ENCODE measurements around the gene TMEM184A. TPM values are rescaled to one million over a fixed set of nuclear protein-coding genes. Genes with fewer than 3 reads are reported as not detected.
A peak's percentile ranks its signal among the peaks of the same experiment; 100 is the strongest.

TMEM184A gene
- total and polyA plus RNA-seq, 2 experiments from 2014 or later: 14.5 to 24.7 TPM

DNA sequence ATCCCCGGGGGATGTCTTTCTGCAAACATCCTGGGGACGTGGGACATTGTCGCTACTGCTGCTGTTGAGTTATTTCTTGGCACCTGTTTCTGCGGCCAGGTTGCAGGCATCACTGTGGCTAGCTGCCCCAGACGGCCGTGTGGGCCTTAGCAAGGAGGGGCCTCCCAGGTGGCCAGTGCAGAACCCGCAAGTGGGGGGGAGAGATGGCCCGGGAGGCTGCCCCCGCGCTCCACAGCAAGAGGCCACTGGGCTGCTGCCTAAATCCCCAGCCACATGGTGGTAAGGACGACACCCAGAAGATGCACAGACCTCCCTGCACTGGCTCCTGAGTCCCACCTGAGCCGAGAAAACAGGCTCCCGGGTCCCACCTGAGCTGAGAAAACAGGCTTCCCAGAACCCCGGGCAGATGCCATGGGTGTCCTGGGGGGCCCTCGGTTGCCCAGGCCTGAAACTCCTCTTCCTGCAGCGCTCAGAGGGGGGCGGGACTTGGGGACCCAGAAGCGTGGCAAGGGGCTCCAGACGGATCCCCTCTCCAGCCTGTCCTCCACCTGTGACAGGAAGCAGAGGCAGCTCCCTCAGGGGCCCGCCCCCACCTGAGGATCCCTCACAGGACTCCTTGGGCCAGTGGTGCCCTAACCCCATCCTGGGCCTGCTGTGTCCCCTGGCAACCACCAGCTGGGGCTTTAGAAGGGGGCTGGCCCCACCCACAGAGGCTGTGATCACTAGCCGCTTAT is 26.5 kb downstream of the TMEM184A start:
- Histone ChIP-seq H2AFZ (no peak overlapping the region), H3K27me3 (no peaks in the 10 kb centered on the region), H4K20me1 (ENCODE audit: insufficient read depth, poor library complexity, severe bottlenecking) (peaks cover 6% of the 10 kb centered on the region), H3K4me3 (no peak overlapping the region), H3K79me2 (peaks cover 28% of the 10 kb centered on the region), H3K4me1 (ENCODE audit: insufficient read depth) (peaks cover 25% of the 10 kb centered on the region), H3K9me3 (ENCODE audit: low read depth) (no peaks in the 10 kb centered on the region), H3K36me3 (replicated peaks; ENCODE audit: insufficient read depth, low read depth) (no peaks in the 10 kb centered on the region), H3K27ac (no peak overlapping the region), H3K4me2 (peak overlapping the region; percentile 73), H3K9me2 (replicated peaks; ENCODE audit: insufficient read depth) (no peaks in the 10 kb centered on the region)
- DNase-seq (ENCODE audit: low spot score): no peak
- 87% methylated on average over 20 of the region's 21 CpGs for WGBS (ENCODE audit: low lambda C conversion rate, missing lambda C conversion rate)
- TF ChIP-seq, protein P1, sequence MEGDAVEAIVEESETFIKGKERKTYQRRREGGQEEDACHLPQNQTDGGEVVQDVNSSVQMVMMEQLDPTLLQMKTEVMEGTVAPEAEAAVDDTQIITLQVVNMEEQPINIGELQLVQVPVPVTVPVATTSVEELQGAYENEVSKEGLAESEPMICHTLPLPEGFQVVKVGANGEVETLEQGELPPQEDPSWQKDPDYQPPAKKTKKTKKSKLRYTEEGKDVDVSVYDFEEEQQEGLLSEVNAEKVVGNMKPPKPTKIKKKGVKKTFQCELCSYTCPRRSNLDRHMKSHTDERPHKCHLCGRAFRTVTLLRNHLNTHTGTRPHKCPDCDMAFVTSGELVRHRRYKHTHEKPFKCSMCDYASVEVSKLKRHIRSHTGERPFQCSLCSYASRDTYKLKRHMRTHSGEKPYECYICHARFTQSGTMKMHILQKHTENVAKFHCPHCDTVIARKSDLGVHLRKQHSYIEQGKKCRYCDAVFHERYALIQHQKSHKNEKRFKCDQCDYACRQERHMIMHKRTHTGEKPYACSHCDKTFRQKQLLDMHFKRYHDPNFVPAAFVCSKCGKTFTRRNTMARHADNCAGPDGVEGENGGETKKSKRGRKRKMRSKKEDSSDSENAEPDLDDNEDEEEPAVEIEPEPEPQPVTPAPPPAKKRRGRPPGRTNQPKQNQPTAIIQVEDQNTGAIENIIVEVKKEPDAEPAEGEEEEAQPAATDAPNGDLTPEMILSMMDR (IDR thresholded peaks at IDR 0.05; ENCODE audit: poor library complexity): no peak
- TF ChIP-seq EZH2 (IDR thresholded peaks at IDR 0.05; ENCODE audit: borderline replicate concordance) (no peak), EZH2phosphoT487 (IDR thresholded peaks at IDR 0.05; ENCODE audit: low read depth, severe bottlenecking, unreplicated experiment) (no peak)

DNA sequence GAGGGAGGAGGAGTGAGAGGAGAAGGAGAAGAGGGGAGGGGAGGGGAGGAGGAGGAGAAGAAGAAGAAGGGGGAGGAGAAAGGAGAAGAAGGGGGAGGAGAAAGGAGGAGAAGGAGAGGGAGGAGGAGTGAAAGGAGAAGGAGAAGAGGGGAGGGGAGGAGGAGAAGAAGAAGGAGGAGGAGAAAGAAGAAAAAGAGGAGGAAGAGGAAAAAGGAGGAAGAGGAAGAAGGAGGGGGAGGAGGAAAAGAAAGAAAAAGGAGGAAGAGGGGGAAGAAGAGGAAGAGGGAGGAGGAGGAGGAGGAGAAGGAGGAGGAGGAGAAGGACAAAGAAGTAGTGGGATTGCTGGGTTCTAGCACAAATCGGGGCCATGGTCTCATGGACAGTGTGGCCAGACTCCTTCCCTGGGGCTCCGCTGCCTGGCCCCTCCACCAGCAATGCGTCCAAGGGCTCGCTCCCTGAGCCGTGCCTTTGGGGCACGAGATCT is 29.7 kb downstream of the TMEM184A start:
- H3K36me3 ChIP-seq (replicated peaks; ENCODE audit: insufficient read depth, low read depth): no peaks in the 10 kb centered on the region
- no peak overlapping the region for H3K4me2 ChIP-seq
- H3K79me2 ChIP-seq: peaks cover 5% of the 10 kb centered on the region

DNA sequence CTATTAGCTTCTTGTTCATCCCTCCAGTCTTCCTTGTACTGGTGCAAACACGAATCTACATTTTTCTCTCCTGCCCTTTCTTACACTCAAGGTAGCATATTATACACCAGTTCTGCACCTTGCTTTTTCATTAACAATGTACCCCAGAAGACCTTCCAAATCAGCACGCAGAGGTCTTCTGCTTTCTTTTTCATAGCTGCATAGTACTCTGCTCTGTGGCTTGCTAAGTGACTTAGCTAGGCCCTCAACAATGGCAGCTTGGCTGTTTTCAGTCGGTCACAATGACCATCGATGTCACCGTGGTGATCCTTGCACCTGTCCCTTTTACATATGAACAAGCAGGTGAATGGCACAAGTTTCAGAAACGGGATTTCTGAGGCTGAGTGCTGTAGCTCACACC is 30.6 kb downstream of the TMEM184A start:
- no peak overlapping the region for H3K27ac ChIP-seq
- H3K4me3 ChIP-seq: no peak overlapping the region
- no peaks in the 10 kb centered on the region for H3K4me1 ChIP-seq (ENCODE audit: insufficient read depth)
- no peak overlapping the region for H3K4me2 ChIP-seq
- no peaks in the 10 kb centered on the region for H3K9me2 ChIP-seq (replicated peaks; ENCODE audit: insufficient read depth)
- H3K9me3 ChIP-seq (ENCODE audit: low read depth): no peaks in the 10 kb centered on the region
- no peaks in the 10 kb centered on the region for H3K27me3 ChIP-seq
- no peaks in the 10 kb centered on the region for H3K36me3 ChIP-seq (replicated peaks; ENCODE audit: insufficient read depth, low read depth)
- H4K20me1 ChIP-seq (ENCODE audit: insufficient read depth, poor library complexity, severe bottlenecking): no peaks in the 10 kb centered on the region
- no peak for DNase-seq (ENCODE audit: low spot score)
- WGBS (ENCODE audit: low lambda C conversion rate, missing lambda C conversion rate): 94% methylated on average over 6 of the region's 6 CpGs
- H2AFZ ChIP-seq: no peak overlapping the region
- peaks cover 3% of the 10 kb centered on the region for H3K79me2 ChIP-seq
- TF ChIP-seq EZH2phosphoT487 (IDR thresholded peaks at IDR 0.05; ENCODE audit: low read depth, severe bottlenecking, unreplicated experiment): no peak

More for the DNA sequence above, 29.7 kb downstream of the TMEM184A start:
- H3K9me3 ChIP-seq (ENCODE audit: low read depth): no peaks in the 10 kb centered on the region
- H2AFZ ChIP-seq: no peak overlapping the region
- no peak overlapping the region for H3K27ac ChIP-seq
- 50% methylated on average over 6 of the region's 6 CpGs for WGBS (ENCODE audit: low lambda C conversion rate, missing lambda C conversion rate)
- no peak for TF ChIP-seq EZH2phosphoT487 (IDR thresholded peaks at IDR 0.05; ENCODE audit: low read depth, severe bottlenecking, unreplicated experiment)
- TF ChIP-seq, protein P1 (IDR thresholded peaks at IDR 0.05; ENCODE audit: poor library complexity): no peak
- no peak for TF ChIP-seq EZH2 (IDR thresholded peaks at IDR 0.05; ENCODE audit: borderline replicate concordance)
- no peaks in the 10 kb centered on the region for H3K9me2 ChIP-seq (replicated peaks; ENCODE audit: insufficient read depth)
- H3K4me1 ChIP-seq (ENCODE audit: insufficient read depth): no peaks in the 10 kb centered on the region
- DNase-seq (ENCODE audit: low spot score): no peak
- H3K27me3 ChIP-seq: no peaks in the 10 kb centered on the region
- no peaks in the 10 kb centered on the region for H4K20me1 ChIP-seq (ENCODE audit: insufficient read depth, poor library complexity, severe bottlenecking)
- H3K4me3 ChIP-seq: no peak overlapping the region

DNA sequence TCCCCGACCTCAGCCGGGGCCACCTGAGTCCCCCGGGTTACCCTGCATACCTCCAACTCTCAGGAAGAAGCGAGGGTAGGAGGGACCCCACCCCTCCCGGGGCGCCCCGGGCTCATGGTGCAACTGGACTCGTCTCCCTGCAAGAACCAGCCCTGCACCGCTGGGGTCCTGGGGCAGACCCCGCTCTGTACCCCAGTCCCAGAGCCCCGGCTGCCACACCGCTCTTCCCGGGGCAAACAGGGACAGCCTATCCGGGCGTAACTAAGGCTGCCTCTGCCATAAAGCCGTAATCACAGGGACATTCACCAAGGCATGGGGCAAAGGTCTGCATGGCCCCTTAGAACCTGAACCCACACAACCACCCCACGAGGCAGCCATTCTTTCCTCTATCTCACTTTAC is 32.2 kb downstream of the TMEM184A start:
- H3K79me2 ChIP-seq: no peaks in the 10 kb centered on the region
- H3K4me2 ChIP-seq: peak overlapping the region; percentile 44
- no peaks in the 10 kb centered on the region for H3K36me3 ChIP-seq (replicated peaks; ENCODE audit: insufficient read depth, low read depth)
- no peaks in the 10 kb centered on the region for H4K20me1 ChIP-seq (ENCODE audit: insufficient read depth, poor library complexity, severe bottlenecking)
- no peak overlapping the region for H2AFZ ChIP-seq
- no peak overlapping the region for H3K4me3 ChIP-seq
- H3K9me3 ChIP-seq (ENCODE audit: low read depth): no peaks in the 10 kb centered on the region
- H3K9me2 ChIP-seq (replicated peaks; ENCODE audit: insufficient read depth): no peaks in the 10 kb centered on the region
- 80% methylated on average over 8 of the region's 17 CpGs for WGBS (ENCODE audit: low lambda C conversion rate, missing lambda C conversion rate)
- H3K27me3 ChIP-seq: no peaks in the 10 kb centered on the region
- peak; percentile 53 for DNase-seq (ENCODE audit: low spot score)
- H3K4me1 ChIP-seq (ENCODE audit: insufficient read depth): no peaks in the 10 kb centered on the region
- H3K27ac ChIP-seq: peak overlapping the region; percentile 58
- TF ChIP-seq, protein P1 (IDR thresholded peaks at IDR 0.05; ENCODE audit: poor library complexity): no peak
- TF ChIP-seq EZH2 (IDR thresholded peaks at IDR 0.05; ENCODE audit: borderline replicate concordance): no peak
- TF ChIP-seq EZH2phosphoT487 (IDR thresholded peaks at IDR 0.05; ENCODE audit: low read depth, severe bottlenecking, unreplicated experiment): no peak

Data from hepatocyte (in vitro differentiated cells).